Measurements from ENCODE around the gene SPATA21. TPM values are rescaled to one million over a fixed set of nuclear protein-coding genes. Genes with fewer than 3 reads are reported as not detected.
"Not testable (repeated sequence)": the region's sequence is repeated elsewhere in the genome, so short reads cannot be mapped to it uniquely, and the experiment has no call there.

Gene SPATA21, protein sequence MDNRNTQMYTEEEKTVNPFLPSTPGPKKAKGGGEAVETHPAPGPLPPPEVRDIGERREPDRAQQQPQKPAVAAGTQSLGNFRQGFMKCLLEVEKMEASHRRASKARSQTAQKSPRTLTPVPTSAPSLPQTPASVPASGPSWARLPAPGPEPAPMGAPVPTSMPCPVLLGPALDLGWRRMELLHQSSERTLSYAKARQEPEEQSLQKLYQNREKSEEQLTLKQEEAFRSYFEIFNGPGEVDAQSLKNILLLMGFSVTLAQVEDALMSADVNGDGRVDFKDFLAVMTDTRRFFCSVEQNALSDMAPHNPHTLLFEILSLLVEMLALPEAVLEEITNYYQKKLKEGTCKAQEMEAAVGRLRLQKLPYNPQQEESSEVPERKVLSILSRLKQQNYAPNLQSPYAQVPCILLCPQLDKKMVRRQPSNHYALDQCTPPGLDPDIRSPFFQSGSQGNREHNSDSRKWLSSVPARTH
- total RNA-seq = not detected in 2 replicates
- long read RNA-seq, partial matches to known transcripts = 0 of 2 reads
- long read RNA-seq, other reads (novel, unspliced or antisense) = 2 of 2 reads

DNA sequence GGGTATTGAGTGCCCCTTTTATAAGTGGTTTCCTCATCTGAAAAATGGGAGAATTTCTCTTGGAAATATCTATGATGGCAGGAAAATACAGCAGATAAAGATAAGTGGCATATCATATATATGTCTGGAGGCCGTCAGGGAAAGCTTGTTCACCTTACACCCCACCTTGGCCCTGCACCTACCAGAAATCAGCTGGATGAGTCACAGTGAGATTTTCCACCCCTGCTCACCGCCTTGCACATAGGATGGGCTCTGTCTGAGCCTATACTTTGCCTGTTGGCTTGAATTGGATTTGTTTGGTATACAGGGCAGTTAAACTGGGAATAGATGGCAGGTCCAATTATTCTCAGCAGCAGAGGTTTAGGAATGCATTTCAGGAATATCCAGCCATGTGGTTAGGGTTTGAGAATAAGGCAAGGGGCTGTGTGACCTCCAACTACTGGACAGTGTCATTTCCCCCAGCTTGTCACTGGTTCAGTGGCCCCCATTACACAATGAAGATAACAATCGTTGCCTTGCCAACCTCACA is at the start of gene SPATA21:
TSS of gene SPATA21 (minus strand) at position 479 of the 529 bp plus-strand sequence. CDS start 6,053 bp downstream, outside the sequence.
- TF ChIP-seq, protein P1, sequence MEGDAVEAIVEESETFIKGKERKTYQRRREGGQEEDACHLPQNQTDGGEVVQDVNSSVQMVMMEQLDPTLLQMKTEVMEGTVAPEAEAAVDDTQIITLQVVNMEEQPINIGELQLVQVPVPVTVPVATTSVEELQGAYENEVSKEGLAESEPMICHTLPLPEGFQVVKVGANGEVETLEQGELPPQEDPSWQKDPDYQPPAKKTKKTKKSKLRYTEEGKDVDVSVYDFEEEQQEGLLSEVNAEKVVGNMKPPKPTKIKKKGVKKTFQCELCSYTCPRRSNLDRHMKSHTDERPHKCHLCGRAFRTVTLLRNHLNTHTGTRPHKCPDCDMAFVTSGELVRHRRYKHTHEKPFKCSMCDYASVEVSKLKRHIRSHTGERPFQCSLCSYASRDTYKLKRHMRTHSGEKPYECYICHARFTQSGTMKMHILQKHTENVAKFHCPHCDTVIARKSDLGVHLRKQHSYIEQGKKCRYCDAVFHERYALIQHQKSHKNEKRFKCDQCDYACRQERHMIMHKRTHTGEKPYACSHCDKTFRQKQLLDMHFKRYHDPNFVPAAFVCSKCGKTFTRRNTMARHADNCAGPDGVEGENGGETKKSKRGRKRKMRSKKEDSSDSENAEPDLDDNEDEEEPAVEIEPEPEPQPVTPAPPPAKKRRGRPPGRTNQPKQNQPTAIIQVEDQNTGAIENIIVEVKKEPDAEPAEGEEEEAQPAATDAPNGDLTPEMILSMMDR (IDR thresholded peaks at IDR 0.05; ENCODE audit: unreplicated experiment) = no peak
- peaks cover 9% of the 10 kb centered on the region for H3K4me1 Mint-ChIP-seq (ENCODE audit: low read depth)

DNA sequence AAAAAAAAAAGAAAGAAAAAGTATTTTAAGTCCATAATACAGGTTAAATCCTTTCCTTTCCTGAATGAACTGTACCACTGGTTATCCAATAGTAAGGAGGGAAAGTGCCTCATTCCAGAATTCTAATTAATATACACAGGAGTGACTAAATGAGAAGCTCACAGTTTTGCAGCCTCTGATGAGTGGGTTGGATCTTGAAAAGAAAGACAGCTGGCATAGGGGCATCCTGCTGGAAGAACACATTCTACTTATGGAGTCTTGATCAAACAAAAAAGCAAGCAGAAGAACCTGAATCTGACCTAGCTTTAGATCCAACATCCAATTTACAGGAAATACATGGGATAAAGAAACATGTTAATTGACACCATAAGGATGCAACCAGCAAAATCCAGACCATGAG is 49.8 kb upstream of the SPATA21 start:
- H3K9me3 Mint-ChIP-seq (ENCODE audit: low read depth); DNase-seq (ENCODE audit: low spot score, unreplicated experiment); H3K27me3 Mint-ChIP-seq; H3K4me1 Mint-ChIP-seq (ENCODE audit: low read depth); H3K4me3 Mint-ChIP-seq (ENCODE audit: low read depth); H3K27ac Mint-ChIP-seq: not testable (repeated sequence)
- peaks cover 12% of the 10 kb centered on the region for H3K36me3 Mint-ChIP-seq (ENCODE audit: insufficient read depth)

More for the DNA sequence above, at the start of gene SPATA21:
- H3K27me3 Mint-ChIP-seq = peaks cover 9% of the 10 kb centered on the region
- no peak within 1 kb of the TSS for H3K4me3 Mint-ChIP-seq (ENCODE audit: low read depth)
- no peaks in the 10 kb centered on the region for H3K36me3 Mint-ChIP-seq (ENCODE audit: insufficient read depth)
- H3K27ac Mint-ChIP-seq = no peak within 1 kb of the TSS
- no peaks in the 10 kb centered on the region for H3K9me3 Mint-ChIP-seq (ENCODE audit: low read depth)
- no peak for DNase-seq (ENCODE audit: low spot score, unreplicated experiment)

DNA sequence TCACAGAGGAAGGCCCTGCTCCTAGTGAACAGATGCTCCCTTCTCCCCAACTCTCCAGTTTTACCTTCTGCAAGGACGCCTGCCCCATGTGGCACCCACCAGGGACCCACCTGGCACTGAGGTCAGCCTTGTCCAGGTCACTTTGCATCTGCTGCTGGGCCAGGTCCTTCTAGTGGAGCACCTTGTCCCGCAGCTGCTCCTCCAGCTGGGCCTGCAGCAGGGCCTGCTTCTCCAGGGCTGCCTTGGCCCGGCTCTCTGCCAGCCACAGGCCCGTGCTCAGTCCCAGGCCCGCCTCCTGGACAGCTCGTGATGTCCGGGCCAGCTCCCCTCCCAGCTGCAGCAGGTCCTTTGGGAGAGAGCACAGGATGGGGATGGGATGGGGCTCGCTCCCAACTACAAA is 49.1 kb upstream of the SPATA21 start:
- DNase-seq (ENCODE audit: low spot score, unreplicated experiment); H3K4me3 Mint-ChIP-seq (ENCODE audit: low read depth); H3K4me1 Mint-ChIP-seq (ENCODE audit: low read depth); H3K27ac Mint-ChIP-seq; H3K27me3 Mint-ChIP-seq; H3K9me3 Mint-ChIP-seq (ENCODE audit: low read depth): not testable (repeated sequence)
- peaks cover 12% of the 10 kb centered on the region for H3K36me3 Mint-ChIP-seq (ENCODE audit: insufficient read depth)

DNA sequence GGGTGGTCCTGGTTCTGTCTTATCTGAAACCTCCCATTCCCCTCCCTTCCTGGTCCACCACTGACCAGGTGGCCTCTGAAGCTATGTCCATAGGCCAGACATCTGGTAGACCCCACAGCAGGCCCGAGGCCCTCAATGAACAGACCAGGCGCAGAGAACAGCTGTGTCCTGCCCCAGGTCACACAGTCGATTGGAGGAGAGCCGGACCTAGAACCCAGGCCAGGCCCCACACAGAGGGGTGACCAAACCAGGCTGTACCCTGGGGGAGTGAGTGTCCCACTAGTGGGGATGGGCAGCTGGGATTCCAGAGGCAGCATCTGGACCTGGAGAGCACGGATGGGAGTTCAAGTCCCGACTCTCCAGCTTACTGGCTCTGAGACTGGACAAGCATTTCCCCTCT is 47.7 kb upstream of the SPATA21 start:
- Mint-ChIP-seq H3K27me3 (no peaks in the 10 kb centered on the region), H3K4me1 (ENCODE audit: low read depth) (no peaks in the 10 kb centered on the region), H3K9me3 (ENCODE audit: low read depth) (no peaks in the 10 kb centered on the region), H3K36me3 (ENCODE audit: insufficient read depth) (peaks cover 17% of the 10 kb centered on the region), H3K4me3 (ENCODE audit: low read depth) (no peak overlapping the region), H3K27ac (peak overlapping the region; percentile 73)
- TF ChIP-seq, protein P1 (IDR thresholded peaks at IDR 0.05; ENCODE audit: unreplicated experiment) = no peak
- no peak for DNase-seq (ENCODE audit: low spot score, unreplicated experiment)

DNA sequence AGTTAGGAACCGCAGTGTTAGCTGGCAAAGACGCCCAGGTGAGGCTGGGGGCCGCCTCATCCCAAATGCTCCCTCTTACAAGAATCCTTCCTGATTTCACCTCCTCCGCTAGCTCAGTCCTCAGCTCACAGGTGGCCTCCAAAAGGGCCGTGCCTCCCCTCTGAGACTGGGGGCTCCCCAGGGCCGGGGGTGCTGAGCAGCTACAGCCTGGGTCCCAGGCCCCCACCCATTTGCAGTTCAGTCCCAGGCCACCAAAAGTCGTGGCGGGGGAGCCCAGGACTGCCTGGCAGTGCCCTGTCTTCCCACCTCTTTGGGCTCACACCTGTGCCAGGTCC is 47.2 kb upstream of the SPATA21 start:
- Mint-ChIP-seq H3K4me1 (ENCODE audit: low read depth) (no peaks in the 10 kb centered on the region), H3K27me3 (no peaks in the 10 kb centered on the region), H3K4me3 (ENCODE audit: low read depth) (no peak overlapping the region), H3K9me3 (ENCODE audit: low read depth) (no peaks in the 10 kb centered on the region), H3K27ac (no peak overlapping the region), H3K36me3 (ENCODE audit: insufficient read depth) (peaks cover 17% of the 10 kb centered on the region)
- DNase-seq (ENCODE audit: low spot score, unreplicated experiment) = no peak
- TF ChIP-seq, protein P1 (IDR thresholded peaks at IDR 0.05; ENCODE audit: unreplicated experiment) = no peak

DNA sequence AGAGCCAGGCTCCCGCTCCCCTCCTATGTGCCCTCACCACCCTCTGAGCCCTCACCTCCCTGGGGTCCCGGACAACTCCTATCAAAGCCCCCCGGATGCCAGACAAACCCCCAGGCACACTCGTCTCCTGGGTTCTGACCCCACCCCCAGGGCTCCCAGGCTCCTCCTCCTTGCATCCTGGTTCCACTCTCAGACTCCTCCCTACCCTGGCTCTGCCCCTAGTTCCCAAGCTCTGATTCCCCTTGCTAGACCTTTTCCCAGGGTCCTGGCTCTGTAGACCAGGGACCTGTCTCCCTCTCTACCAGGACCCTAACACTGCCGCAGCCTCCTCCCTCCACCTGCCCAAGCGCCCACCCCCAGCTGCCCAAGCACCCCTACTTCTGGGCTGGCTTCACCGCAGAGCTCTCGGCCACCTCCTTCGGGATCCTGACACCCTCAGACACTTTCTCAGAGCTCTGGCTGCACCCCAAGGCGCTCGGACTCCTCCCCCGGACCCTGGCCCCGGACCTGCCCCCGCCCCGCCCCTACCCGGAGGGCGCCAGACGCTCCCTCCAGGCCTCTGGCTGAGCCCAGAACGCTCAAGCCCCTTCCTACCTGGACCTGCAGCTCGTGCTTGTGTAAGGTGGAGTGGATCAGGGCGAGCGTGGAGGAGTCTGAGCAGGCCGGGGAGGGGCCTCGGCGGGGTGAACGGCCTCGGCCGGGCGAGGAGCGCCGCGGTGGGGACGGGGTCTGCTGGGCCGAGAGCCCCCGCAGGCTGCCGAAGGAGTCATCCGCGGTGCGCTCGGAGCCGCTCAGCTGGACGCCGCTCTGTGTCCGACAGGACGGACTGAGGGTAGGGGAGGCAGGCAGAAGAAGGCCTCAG is 46.6 kb upstream of the SPATA21 start:
- Mint-ChIP-seq H3K36me3 (ENCODE audit: insufficient read depth) (peaks cover 17% of the 10 kb centered on the region), H3K27ac (peak overlapping the region; percentile 73)
- not testable (repeated sequence) for H3K27me3 Mint-ChIP-seq; H3K9me3 Mint-ChIP-seq (ENCODE audit: low read depth); DNase-seq (ENCODE audit: low spot score, unreplicated experiment); H3K4me1 Mint-ChIP-seq (ENCODE audit: low read depth); H3K4me3 Mint-ChIP-seq (ENCODE audit: low read depth)

DNA sequence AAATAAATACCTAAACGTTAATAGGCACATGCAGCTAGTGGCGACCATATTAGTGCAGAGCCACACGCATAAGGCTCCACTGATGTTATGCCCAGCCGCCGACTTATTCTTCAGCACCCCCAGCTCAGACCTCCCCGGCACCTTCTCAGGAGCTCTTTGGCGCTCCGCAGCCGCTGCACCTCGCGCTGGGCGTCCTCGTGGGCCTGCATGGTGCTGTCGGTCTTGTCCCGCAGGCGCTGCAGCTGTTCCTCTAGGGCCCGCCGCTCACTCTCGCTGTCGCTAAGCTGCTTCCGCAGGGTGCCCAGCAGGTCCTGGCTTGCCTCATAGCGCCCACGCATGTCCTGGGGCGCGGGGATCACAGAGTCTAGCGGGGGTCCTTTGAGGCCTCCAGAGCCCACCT is 45.9 kb upstream of the SPATA21 start:
- H3K27ac Mint-ChIP-seq; H3K27me3 Mint-ChIP-seq; H3K4me3 Mint-ChIP-seq (ENCODE audit: low read depth); H3K9me3 Mint-ChIP-seq (ENCODE audit: low read depth); DNase-seq (ENCODE audit: low spot score, unreplicated experiment); H3K4me1 Mint-ChIP-seq (ENCODE audit: low read depth): not testable (repeated sequence)
- H3K36me3 Mint-ChIP-seq (ENCODE audit: insufficient read depth) = peaks cover 14% of the 10 kb centered on the region
